ENCODE data around the gene FAM240B.

The FAM240B gene

DNA sequence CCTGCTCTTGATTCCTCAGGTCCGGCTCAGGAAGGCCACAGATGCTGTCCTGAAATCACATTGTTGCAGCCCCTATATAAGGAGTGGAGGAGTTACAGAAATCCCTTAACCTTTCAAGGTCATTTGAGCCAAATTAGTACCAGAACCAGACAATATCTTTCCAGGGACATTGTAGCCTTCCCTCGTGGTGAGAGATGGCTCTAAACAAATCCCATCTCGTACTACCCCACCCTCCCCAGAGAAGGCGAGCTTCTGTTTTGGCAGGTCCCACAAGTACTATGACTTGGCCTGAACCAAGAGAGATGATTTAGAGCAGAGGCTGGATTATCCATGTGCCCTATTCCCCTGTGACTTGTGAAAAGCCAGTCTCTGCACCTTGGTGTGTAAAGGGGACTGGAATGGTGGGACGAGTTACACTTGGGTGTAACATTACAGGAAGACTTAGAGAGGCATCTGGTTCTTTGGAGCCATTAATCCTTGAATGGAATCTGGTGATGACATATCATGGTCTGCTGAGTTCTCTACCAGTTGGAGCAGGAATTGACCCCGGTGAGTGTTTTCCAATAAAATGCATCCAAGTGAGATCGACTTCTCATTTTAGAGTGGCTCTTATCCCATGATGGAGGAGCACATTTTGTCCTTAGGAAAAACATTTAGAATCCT is at the start of gene FAM240B:
Gene FAM240B, minus strand, starts transcription at position 51 of the 663 bp plus-strand sequence. CDS start 16,134 bp downstream, outside the sequence.
- DNase-seq (ENCODE audit: low read depth in 3 of 3): no peak

DNA sequence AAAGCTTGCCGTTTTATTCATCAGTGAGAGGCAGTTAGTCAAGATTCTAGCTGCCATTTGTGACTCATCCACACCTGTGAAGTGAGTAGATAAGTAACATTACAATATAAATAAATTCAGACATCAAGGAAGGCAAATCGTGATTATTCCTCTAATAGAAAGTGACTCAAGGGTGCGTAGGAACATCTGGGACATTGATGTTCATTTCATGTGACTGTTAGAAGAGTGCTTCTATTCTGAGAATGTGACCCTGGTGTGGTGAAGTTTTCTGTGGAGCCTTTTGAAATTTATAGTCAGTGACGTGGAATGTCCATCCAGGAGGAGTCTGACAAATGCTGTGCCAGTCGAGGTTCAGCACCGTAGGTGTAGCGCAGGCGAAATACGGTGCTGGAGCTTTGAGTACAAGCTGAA is 48.4 kb upstream of the FAM240B start:
- no peak for DNase-seq (ENCODE audit: low read depth in 3 of 3)

DNA sequence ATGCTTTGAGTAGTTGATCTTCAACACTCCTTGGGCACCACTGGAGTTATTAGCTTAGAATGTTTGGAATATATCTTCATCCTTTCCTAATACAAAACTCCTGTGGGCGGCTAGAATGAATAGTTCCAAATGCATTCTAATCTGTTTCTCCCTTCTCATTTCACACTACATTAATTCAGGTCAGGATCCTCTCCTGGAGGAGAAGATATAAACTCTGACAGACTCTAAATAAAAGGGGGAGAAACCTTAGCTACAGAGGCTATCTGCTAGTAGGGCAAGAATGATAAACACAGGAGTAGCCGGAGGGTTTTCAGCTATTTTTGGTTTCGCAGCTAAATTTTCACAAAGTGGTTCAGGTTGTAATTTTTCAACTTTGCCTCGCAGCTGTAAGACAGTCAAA is 45.2 kb upstream of the FAM240B start:
- DNase-seq (ENCODE audit: low read depth in 3 of 3): no peak

DNA sequence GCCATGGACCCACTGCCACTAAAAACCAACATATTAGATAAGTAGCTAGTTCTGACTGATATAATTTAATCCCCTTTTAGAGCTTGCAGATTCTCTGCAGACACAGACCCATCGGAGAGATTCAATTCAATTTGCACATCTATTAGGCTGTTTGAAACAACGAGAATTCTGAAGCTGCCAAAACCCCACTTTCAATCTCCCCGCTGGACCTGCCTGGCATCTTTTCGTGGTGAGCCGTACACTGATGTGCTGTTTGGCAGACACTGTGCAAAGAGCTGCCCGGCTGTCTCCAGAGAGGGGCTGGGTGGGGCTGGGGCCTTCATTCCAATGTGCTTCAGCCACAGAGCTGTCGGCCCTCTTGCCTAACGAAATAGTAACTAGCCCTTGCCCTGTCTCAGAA is 42.1 kb upstream of the FAM240B start:
- no peak for DNase-seq (ENCODE audit: low read depth in 3 of 3)

DNA sequence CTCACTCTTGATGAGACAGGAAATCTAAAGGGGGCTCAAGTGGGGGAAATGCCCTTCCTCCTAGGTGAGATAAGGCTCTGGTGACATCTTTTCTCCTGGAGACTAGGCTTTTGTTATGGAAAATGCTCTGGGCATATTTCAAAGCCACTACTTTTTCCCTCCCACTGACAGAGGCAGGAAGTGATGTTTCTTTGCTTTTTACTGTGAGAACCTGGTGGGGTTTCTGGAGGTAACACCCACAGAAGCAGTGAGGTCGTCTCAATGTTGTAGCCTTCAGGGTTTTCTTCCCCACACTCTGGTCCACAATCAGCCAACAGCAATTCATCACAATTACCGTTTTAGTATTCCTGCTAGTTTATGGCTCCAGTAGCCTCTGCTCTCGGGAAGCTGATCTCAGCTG is 41.4 kb upstream of the FAM240B start:
- no peak for DNase-seq (ENCODE audit: low read depth in 3 of 3)

DNA sequence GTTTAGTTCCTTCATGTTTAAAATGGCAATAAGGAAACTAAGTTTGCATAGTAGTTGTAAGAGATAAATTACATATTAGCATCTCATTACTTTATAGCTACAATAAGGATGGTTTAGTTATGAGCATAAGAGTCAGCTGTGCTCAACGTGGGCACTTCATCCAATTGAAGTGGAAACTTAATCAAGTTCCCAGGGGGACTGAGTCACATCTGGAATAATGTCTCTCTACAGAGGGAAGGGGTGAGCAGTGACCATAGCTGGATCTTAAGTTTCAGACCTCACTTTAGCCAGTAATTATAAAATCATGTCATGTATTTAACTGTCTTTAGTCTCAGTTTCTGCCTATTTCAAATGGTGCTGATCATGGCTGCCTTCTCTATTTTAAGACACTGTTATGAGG is 36.8 kb upstream of the FAM240B start:
- DNase-seq (ENCODE audit: low read depth in 3 of 3): no peak

DNA sequence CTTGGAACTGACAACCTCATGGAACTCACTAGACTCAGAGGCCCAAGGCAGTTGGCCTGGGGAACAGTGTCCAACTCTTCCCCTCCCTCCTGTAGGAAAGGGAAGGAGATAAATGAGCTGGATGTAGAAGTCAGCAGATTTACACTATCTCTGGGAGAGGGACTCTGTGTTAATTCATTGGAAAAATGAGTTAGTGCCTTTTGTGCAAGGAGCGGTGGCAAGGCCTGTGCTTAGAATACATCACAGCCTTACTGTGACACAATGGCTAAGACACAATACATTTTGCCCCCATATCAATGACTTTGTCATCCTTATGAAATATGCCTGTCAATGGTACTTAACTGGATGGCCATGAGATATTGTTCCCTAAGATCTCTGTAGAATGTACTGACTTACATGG is 28.0 kb upstream of the FAM240B start:
- no peak for DNase-seq (ENCODE audit: low read depth in 3 of 3)

DNA sequence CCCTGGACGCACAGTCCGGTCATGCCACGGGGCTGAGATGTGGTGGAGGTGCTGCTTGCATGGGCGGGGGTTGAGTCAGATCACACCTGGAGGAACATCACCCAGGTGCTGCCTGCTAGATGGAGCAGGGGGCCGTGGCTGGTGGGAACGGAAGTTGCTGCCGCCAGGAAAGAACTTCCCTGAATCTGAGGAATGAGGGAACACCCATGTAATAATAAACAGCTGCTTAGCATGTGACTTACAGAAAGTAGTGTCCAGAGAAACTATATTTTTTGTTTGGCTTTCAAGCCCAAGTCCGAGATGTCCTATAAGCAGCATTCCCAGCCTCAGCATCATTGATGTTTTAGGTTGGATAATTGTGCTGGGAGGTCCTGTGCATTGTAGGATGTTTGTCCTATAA is 27.1 kb upstream of the FAM240B start:
- DNase-seq (ENCODE audit: low read depth in 3 of 3): no peak

DNA sequence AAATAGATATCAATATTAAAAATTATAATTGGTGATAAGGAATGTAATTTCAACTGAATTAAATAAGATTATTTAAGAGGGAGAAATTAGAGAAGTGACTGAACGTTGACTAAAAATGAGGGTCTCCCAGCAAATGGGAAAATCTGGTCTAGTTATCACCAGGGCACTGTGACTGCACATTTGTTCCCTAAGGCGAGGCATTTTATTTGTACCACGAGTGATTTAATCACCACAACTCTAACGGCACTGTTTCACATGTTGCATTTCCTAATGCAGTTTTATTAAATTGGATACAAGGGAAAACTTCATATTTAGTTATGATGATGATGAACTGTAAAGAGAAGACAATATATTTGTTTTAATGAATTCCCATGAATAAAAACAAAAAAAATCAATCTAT is 26.4 kb upstream of the FAM240B start:
- DNase-seq (ENCODE audit: low read depth in 3 of 3): no peak

DNA sequence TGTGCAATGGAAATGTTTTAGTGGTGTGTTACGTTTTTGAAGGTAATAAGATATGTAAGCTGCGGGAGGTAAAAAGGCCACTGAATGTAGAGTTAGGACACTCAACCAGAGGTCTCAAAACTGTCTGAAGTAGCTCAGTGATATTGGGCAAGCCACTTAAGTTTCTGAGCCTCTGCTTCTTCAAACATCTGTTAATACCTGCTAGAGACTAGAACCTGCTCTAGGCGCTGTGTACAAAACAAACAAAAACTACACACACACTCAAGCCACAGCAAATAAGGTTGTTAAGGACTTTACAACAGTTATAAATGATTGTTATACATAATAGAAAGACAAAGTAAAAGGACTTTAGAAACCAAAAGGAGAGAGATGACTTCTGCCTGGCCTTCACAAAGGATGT is 24.6 kb upstream of the FAM240B start:
- no peak for DNase-seq (ENCODE audit: low read depth in 3 of 3)

DNA sequence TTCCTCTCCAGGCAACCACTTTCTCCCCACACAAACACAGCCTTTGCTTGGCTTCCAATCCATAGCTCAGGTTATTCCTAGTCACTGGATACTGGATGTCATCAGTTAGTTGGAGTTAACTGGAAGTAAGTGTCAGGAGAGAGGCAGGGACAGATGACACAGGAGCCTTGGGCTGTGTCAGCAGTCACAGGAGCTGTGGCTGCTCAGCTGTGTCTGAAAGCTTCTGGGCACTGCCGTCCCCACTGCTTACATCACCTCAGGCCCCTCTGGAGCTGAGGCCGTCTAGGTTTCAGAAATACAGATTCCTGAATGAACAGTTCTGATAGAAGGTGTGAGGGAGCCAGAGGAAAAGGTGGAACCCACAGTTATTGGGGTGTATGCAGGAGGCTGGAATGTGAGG is 17.3 kb upstream of the FAM240B start:
- DNase-seq (ENCODE audit: low read depth in 3 of 3): no peak

DNA sequence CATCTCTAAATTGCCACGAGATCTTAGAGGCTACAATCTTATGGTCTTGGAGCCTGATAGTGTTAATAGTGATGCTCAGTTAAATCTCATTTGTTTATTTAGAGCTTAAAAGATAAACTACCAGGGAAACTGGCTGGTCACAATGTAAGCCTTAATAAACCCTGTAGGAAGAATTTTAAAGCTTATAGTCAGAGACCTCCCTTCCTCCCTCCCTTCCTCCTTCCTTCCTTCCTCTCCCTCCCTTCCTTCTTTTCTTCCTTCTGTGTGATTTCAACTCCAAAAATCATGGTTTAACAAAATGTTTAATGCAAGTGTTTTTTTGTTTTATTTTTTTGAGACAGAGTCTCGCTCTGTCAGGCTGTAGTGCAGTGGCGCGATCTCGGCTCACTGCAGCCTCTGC is 14.9 kb upstream of the FAM240B start:
- no peak for DNase-seq (ENCODE audit: low read depth in 3 of 3)

DNA sequence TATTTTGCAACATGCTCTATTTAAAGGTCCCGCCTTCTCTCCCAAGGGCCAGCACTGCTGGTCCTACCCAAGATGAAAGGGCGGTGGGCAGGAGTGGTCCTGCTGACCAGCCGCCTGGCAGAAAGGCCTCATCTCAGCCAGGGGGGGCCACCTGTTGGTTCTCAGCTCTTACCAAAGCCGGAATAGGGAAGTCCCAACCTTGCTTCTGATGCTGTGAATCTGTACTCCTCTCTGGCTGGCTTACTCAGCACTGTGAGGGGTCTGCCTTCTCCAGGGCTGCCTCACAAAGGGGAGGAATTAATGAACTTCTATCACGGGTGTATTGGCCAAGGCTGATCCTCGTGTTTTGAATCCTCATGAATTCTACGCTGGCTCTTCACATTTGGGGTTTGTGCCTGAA is 13.6 kb upstream of the FAM240B start:
- DNase-seq (ENCODE audit: low read depth in 3 of 3): no peak

DNA sequence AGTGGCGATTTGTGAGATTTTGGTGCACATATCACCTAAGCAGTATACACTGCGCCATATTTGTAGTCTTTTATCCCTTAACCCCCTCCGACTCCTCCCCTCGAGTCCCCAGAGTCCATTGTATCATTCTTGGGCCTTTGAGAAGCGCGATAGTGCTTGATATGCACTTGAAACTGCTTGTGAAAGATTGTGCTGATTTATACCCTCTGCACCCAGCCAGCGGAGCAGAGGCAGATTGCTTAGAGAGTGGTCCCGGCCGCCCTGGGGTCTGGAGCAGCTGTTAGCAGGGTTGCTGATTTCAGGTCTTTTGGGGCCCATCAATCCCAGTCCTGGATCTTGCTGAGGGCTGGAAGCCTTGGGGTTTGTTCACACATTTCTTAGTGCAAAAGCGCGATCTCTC is 13.0 kb upstream of the FAM240B start:
- no peak for DNase-seq (ENCODE audit: low read depth in 3 of 3)

DNA sequence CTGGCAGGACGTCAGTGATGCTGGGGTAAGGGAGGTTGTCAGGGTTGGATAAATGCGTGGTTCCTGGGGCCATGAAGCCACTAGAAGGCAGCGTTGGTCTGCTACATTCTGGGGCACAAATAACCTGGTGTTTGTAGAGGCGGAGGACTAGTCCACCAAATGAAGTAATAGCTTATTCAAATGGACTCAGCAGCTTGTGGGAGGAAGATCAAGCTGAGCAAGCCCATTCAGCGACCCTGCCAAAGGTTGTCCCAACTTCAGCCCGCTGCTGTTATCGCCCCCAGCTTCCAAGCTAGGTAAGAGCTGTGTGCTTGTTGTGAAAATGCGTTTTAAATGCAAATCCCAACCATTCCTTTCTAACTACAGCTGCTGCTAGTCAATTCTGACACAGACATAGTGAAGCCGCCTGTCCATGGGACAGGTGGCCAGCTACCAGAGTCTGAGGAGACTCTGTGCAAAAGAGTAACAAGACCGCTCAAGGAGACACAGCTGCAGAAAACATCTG is 7.6 kb upstream of the FAM240B start:
- no peak for DNase-seq (ENCODE audit: low read depth in 3 of 3)

DNA sequence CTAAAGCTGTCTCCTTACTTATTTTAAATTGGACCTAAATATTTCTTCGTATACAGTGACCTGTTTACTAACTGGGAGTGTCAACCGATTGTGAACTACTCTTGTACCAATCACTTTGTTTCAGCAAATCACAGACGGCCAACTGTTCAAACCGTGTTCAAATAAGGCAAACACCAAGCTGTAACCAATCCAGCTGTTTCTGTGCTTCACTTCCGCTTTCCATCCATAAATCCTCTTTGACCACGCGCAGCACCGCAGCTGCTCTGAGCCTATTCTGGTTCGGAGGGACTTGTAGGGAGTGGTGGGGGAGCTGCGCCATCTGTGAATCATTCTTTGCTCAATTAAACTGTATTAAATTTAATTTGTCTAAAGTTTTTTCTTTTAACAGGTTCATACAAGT is 4.8 kb upstream of the FAM240B start:
- DNase-seq (ENCODE audit: low read depth in 3 of 3): no peak

DNA sequence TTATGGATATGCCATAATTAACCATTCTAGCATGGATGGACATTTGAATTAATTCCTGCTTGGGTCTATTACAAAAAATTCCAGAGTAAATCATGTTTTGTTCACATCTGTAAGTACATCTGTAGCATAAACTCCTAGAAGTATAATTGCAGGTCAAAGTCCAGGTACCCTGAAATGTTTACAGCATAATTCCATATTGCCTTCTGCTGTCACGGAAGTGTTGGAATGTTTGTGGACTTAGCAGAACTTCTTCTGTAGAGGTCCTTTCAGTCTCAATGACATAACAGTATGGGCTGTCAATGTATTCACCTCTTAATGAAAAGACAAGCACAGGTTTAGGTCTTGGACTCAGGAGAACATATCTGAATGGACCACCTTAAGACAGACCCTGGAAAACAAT is 1.8 kb downstream of the FAM240B start:
- no peak for DNase-seq (ENCODE audit: low read depth in 3 of 3)

DNA sequence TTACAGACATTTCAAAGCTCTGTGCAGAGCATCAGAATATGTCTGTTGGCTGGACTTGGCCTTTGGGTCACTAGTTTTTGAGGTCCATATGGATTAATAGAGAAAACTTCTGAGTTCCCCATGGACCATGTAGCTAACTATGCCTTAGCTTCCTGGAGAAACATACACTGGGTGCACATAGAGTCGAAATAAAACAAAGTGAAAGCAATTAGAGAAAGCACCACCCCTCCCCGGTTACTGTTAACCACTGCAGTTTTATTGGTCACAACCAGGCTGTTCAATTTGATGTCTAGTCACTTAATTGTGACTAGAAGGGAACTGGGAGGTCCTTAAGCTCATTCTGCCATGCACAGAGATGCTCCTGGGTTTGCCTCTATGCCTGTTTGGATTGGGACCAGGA is 4.2 kb downstream of the FAM240B start:
- no peak for DNase-seq (ENCODE audit: low read depth in 3 of 3)

DNA sequence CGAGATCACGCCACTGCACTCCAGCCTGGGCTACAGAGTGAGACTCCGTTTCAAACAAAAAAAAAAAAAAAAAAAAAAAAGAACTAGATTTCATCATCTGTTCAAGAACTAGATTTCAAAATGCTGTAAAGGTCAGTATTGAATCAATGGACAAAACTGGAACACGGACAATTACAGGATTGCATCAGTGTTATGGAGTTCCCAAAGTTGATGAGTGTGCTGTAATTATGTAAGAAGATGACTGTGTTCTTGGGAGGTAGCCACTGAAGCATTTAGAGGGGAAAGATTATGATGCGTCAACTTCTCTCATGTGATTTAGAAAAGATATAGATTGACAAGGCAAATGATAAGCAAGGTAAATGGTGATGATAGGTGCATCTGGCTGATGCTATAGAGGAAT is 6.5 kb downstream of the FAM240B start:
- DNase-seq (ENCODE audit: low read depth in 3 of 3): no peak

DNA sequence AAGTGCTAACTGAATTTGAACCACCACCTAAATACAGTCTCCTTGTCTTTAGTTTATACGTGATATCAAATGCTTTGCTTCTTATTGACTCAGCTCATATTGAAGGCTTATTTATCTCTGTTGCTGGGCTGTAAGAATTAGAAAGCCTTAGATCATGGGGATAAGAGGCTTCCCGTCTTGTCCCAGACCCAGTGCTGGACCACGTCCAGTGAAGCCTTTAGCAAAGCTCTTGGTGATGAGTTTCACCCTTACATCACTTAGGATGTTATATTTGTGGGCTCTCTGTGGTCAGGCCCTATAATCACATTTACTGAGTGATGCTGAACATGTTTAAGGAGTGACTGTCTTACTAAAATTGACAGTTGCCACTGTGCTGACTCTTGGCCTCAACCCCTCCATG is 11.2 kb downstream of the FAM240B start:
- no peak for DNase-seq (ENCODE audit: low read depth in 3 of 3)

DNA sequence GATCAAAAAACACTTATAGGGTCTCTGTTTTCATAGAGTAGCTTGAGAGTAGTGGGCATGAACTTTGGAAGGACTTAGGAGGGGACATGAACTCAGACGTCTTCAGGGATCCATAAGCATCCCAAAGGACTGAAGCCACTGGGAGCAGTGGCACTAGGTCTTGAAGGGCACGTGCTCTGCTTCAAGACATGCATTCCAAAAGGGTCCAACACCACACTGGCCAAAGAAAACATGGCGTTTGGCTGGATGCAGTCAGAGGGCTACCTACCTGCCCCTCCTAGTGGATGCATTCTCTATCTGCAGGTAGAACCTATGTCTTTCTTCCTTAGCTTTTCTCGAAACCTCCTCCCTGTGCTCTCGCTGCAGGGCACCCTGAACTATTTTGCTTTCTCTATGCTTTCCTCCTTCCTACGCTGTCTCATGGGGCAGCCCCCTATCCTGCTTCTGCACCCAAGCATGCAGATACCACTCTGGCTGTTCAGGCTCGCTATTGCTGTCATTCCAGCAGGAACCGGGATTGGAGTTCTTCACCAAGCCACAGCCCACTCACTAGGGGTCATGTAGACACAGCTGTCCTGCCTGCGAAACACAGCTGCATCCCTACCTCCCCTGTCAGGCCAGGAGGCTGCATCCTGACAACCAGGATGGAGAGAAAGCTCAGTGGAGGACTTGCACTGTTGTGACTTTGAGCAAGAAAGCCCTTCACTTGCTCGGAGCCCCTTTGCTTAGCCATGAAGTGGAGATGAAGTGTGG is 11.9 kb downstream of the FAM240B start:
- no peak for DNase-seq (ENCODE audit: low read depth in 3 of 3)

DNA sequence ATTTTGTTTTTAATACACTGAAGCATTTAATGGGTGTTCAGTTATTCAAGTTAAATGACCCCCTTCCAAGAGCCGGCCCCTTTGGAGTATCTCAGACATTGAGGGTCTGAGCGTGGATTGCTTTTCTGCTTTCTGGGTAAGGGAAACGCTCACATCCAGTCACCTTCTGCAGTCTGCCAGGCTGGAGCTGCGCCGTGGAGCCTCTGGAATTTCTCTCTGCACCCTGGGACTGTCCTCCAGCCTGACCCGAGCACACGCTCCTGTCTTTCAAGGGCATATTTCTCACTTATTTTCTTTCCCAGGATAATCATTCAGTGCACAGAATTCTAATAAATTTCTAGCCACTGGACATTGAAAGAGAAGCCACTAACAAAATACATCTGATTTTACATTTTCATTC is 13.4 kb downstream of the FAM240B start:
- DNase-seq (ENCODE audit: low read depth in 3 of 3): no peak

DNA sequence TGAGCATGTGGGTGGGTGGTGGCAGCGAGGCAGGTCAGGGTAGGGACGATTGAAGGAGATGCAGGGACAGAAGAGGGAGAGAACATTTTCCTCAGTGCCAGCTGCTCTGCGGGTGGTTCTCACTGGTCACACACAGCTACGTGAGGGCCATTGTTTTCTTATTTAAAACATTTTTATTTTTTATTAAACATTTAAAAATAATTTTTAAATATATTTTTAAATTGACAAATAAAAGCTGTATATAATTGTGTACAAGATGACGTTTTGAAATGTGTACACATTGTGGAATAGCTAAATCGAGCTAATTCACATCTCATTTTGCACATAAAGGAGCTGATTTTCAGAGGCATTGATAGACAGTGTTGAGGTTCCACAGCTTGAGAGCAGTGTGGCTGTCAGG is 14.0 kb downstream of the FAM240B start:
- DNase-seq (ENCODE audit: low read depth in 3 of 3): no peak

DNA sequence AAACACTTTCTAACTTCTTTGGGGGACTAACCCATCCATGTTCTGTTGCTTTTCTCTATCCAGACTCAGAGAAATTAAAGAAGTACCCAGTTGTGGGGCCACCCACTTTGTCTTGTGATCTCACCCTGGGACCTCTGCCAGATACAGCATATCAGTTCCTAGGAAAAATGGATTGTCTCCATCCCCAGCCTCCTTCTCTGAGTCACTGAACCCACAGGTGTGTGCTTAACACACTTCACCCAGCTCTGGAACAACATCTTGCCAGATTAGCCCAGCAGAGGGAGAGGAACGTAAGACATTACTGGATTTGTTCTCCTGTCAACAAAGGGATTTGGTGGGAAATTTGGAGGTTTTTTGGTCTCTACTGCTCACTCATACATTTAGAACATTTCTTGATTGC is 19.2 kb downstream of the FAM240B start:
- DNase-seq (ENCODE audit: low read depth in 3 of 3): no peak
